Activated gamma-delta T cell (primary cell): Measurements from ENCODE around the gene PCDHA12.
"Not testable (repeated sequence)": the region's sequence is repeated elsewhere in the genome, so short reads cannot be mapped to it uniquely, and the experiment has no call there.

Experiments used
- DNase-seq: peaks from one replicate; lab custom pipeline; 2025; lab: John Stamatoyannopoulos, UW

The PCDHA12 gene

DNA sequence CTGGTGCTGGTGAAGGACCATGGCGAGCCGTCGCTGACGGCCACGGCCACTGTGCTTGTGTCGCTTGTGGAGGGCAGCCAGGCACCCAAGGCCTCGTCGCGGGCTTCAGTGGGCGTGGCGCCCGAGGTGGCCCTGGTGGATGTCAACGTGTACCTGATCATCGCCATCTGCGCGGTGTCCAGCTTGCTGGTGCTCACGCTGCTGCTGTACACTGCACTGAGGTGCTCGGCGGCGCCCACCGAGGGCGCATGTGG lies 17.2 kb upstream of the PCDHA12 start:
- no peak for DNase-seq

DNA sequence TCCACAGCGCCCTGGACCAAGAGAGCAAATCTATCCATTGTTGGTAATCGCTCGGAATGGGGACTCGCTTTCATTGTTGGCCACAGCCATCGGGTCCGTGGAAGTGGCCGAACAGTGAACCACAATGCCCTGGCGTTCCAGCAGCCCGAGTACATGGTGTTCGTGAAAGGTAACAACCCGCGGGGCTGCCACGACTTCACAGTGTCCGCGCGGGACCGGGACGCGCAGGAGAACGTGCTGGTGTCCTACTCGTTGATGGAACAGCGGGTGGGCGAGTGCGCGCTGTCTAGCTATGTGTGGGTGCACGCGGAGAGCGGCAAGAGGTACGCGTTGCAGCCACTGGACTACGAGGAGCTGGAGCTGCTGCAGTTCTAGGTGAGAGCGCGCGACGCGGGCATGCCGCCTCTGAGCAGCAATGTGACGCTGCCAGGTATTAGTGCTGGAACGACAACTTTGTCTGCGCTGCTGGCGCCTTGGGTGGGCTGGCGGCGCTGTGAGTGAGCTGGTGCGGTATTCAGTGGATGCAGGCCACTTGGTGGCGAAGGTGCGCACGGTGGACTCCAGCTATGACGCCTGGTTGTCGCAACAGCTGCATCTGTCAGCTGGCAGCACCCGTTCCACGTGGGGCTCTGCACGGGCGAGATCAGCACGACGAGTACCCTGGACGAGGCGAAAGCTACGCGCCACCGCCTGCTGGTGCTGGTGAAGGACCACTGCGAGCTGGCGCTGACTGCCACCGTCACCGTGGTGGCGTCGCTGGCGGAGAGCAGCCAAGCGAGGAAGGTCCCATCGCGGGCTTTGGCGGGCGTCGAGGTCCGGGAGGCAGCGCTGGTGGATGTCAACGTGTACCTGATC lies 12.4 kb upstream of the PCDHA12 start:
- no peak for DNase-seq

DNA sequence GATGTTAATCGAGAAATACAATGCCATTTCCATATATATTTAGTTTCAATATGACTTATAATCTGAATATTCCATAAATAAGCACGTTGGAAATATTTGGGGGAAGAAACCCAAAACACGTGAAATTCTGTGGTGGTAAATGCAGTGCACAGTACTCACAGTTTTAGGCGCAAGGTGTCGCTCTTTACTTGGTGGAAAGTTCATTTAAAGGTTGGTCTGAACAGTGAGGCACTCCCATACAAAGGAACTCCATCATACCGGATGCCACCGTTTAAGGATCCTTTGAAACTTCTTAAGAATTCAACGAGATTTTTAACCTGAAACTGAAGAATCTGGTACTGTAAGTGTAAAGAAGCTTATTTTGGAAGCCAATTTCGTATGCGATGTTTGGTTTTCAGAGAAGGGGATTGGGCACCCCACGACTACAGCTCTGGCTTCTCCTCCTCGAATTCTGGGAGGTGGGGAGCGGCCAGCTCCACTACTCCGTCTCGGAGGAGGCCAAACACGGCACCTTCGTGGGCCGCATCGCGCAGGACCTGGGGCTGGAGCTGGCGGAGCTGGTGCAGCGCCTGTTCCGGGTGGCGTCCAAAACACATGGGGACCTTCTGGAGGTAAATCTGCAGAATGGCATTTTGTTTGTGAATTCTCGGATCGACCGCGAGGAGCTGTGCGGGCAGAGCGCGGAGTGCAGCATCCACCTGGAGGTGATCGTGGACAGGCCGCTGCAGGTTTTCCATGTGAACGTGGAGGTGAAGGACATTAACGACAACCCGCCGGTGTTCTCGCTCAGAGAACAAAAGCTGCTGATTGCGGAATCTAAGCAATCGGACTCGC lies 6.2 kb upstream of the PCDHA12 start, which contains the start of gene PCDHA11:
Gene PCDHA11, plus strand, starts transcription at position 237 of the 834 bp plus-strand sequence. Its CDS starts 147 bp downstream, at position 384.
- no peak for DNase-seq

DNA sequence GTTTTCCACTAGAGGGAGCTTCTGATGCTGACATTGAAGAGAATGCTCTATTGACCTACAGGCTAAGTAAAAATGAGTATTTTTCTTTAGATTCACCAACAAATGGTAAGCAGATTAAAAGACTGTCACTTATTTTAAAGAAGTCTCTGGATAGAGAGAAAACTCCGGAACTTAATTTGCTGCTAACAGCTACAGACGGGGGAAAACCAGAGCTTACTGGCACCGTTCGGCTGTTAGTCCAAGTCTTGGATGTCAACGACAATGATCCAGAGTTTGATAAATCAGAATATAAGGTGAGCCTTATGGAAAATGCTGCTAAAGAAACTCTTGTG lies 5.6 kb upstream of the PCDHA12 start:
- DNase-seq: no peak

DNA sequence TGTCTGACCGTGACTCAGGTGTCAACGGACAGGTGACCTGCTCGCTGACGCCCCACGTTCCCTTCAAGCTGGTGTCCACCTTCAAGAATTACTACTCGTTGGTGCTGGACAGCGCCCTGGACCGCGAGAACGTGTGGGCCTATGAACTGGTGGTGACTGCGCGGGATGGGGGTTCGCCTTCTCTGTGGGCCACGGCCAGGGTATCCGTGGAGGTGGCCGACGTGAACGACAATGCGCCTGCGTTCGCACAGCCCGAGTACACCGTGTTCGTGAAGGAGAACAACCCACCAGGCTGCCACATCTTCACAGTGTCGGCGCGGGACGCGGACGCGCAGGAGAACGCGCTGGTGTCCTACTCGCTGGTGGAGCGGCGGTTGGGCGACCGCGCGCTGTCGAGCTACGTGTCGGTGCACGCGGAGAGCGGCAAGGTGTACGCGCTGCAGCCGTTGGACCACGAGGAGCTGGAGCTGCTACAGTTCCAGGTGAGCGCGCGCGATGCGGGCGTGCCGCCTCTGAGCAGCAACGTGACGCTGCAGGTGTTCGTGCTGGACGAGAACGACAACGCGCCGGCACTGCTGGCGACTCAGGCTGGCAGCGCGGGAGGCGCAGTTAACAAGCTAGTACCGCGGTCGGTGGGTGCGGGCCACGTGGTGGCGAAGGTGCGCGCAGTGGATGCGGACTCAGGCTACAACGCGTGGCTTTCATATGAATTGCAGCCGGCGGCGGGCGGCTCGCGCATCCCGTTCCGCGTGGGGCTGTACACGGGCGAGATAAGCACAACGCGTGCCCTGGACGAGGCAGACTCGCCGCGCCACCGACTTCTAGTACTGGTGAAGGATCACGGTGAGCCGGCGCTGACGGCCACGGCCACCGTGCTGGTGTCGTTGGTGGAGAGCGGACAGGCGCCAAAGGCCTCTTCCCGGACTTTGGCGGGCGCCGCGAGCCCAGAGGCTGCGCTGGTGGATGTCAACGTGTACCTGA lies 4.6 kb upstream of the PCDHA12 start:
- no peak for DNase-seq

DNA sequence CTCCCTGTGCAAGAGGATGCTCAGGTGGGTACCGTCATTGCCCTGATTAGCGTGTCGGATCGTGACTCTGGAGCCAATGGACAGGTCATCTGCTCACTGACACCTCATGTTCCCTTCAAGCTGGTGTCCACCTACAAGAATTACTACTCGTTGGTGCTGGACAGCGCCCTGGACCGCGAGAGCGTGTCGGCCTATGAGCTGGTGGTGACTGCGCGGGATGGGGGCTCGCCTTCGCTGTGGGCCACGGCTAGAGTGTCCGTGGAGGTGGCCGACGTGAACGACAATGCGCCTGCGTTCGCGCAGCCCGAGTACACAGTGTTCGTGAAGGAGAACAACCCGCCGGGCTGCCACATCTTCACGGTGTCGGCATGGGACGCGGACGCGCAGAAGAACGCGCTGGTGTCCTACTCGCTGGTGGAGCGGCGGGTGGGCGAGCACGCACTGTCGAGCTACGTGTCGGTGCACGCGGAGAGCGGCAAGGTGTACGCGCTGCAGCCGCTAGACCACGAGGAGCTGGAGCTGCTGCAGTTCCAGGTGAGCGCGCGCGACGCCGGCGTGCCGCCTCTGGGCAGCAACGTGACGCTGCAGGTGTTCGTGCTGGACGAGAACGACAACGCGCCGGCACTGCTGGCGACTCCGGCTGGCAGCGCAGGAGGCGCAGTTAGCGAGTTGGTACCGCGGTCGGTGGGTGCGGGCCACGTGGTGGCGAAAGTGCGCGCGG lies 1.6 kb downstream of the PCDHA12 start:
- not testable (repeated sequence) for DNase-seq

DNA sequence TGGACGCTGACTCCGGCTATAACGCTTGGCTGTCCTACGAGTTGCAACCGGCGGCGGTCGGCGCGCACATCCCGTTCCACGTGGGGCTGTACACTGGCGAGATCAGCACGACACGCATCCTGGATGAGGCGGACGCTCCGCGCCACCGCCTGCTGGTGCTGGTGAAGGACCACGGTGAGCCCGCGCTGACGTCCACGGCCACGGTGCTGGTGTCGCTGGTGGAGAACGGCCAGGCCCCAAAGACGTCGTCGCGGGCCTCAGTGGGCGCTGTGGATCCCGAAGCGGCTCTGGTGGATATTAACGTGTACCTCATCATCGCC lies 2.1 kb downstream of the PCDHA12 start:
- no peak for DNase-seq

DNA sequence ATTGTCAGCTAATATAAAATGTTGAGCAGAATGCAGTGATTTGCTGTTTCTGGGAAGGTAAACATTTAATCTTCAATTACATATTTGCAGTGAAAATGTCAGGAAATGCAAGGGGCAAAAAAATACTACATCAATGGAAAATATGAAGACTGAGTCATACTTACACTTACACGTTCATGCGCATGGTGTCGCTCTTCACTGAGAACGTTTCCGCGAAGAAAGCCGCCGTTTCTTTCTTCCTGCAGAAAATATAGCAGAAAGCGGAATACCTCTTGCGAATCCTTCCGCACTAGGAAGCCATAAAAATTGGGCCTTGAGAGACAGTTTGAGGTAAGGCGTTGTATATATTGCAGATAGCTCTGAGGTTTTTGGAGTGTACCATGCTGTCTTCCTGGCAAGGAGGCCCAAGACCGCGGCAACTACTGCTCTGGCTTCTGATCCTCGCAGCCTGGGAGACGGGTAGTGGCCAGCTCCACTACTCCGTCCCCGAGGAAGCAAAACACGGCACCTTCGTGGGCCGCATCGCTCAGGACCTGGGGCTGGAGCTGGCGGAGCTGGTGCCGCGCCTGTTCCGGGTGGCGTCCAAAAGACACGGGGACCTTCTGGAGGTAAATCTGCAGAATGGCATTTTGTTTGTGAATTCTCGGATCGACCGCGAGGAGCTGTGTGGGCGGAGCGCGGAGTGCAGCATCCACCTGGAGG lies 6.9 kb downstream of the PCDHA12 start, which contains the start of gene PCDHA13:
Gene PCDHA13, plus strand, starts transcription at position 236 of the 702 bp plus-strand sequence. Its CDS starts 145 bp downstream, at position 381.
- no peak for DNase-seq

DNA sequence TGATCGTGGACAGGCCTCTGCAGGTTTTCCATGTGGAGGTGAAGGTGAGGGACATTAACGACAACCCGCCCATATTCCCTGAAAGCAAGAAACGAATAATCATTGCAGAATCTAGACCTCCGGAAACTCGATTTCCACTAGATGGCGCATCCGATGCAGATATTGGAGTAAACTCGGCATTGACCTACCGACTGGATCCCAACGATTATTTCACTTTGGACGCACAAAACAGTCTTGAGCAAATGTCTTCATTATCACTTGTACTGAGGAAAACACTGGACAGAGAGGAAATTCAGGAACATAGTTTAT lies 7.4 kb downstream of the PCDHA12 start:
- no peak for DNase-seq

DNA sequence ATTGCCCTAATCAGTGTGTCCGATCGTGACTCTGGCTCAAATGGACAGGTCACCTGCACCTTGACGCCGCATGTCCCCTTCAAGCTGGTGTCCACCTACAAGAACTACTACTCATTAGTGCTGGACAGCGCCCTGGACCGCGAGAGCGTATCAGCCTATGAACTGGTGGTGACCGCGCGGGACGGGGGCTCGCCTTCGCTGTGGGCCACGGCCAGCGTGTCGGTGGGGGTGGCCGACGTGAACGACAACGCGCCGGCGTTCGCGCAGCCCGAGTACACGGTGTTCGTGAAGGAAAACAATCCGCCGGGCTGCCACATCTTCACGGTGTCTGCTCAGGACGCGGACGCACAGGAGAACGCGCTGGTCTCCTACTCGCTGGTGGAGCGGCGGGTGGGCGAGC lies 8.3 kb downstream of the PCDHA12 start:
- no peak for DNase-seq

DNA sequence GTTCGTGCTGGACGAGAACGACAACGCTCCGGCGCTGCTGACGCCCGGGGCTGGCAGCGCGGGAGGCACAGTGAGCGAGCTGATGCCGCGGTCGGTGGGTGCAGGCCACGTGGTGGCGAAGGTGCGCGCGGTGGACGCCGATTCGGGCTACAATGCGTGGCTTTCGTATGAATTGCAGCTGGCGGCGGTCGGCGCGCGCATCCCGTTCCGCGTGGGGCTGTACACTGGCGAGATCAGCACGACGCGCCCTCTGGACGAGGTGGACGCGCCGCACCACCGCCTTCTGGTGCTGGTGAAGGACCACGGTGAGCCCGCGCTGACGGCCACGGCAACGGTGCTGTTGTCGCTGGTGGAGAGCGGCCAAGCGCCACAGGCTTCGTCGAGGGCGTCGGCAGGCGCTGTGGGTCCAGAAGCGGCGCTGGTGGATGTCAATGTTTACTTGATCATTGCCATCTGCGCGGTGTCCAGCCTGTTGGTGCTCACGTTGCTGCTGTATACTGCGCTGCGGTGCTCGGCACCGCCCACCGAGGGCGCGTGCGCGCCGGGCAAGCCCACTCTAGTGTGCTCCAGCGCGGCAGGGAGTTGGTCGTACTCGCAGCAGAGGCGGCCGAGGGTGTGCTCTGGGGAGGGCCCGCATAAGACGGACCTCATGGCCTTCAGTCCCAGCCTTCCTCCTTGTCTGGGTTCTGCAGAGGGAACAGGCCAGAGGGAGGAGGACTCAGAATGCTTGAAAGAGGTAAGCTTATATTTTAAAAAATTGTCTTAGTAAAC lies 9.0 kb downstream of the PCDHA12 start:
- no peak for DNase-seq

DNA sequence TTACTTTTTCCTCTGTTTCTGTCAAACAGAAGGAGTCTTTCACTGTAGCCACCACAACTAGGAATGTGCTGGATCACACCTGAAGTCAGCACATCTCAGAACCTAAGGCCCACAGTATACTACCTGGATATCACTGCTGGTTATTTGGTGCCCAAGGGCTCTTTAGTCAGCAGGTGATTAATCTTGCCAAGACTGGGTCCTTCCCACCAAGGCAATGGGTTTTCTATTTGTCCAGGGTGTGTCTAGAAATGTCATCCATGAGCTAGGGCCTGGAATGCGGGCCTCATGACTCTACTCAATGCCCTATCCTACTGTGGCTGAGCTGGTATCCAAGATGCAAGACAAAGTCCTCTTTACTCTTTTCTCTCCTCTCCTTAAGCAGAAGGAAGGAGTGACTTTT lies 41.2 kb downstream of the PCDHA12 start:
- no peak for DNase-seq

DNA sequence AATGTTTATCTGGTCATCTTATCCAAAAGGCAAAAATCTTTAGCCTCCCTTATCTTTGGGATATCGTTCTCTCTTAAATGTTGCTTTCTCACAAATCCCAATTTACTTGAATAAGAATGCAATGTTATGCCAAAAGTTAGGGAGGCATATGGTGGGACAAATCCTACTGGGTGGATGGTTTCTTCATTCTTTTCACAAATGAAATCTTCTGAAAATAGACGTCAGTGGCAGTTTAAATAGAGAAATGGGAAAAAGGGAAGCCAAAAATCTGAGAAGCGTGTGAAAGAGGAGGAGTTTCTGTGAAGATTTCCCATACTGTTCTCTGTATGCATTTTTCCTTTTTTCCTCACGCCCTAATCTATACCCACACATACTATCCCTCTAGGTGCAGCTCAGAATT lies 48.5 kb downstream of the PCDHA12 start:
- no peak for DNase-seq

DNA sequence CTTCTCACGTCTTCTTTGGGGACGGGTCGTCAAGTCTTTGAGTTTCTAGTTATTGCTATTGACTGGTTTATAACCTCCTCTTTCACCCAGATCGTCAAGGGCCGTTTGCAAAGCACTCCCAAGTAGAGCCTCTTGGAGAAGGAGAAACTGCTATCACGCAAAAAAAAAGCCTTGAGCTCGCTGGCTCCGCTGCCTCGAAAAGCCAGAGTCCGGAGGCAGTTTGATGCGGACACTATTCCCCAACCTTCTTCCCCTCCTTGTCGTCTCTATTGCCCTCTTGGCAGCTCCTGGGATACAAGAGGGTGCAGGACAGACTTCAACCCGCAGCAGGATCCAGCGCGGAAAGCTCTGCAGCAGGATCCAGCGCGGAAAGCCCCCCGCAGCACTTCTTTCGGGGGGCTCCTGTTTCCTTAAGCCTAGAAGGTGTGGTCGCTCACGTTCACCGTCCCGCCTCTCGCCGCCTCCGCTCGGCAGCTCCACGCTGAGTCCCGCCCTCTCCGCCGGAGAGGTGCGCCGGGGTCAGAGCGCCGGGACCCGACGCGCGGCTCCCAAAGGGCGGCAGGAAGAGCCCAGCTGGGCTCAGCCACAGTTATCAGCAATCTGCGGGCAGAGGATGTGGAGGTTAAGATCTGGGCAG lies 50.8 kb downstream of the PCDHA12 start, which contains the start of gene PCDHAC1:
Gene PCDHAC1, plus strand, starts transcription at position 494 of the 637 bp plus-strand sequence. CDS start 594 bp downstream, outside the sequence.
- no peak for DNase-seq

DNA sequence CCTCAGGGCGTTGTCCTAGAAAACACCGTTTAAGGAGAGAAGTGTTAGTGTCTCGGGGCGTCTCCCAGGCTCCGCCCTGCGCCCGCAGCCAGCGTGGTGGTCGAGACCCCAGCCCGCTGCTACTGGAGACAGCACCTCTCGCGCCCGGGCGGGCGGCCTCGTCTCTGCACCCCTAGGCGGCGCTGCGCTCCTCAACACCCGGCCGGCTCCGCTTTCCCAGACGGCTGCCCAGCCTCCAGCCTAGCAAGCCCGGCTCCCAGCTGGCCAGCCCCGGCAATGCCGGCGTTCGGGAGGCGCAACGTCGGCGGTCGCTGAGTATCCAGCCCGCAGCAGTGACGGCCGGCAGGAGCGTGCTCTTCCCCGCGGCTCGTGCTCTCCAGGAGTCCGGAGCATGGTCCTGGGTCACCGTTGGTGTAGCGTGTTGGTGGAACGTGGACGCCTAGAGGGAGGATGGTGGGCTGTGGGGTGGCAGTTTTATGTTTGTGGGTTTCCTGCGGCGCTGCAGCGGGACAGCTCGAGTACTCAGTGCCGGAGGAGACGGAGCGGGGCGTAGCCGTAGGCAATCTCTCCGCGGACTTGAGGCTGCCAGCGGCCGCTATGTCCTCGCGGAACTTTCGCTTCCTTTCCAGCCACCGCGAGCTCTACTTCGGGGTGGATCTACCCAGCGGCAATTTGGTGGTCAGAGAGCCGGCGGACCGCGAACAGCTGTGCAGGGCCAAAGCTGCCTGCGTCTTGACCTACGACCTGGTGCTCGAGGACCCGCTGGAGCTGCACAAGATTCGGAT lies 51.5 kb downstream of the PCDHA12 start:
- DNase-seq: peak; percentile 9

DNA sequence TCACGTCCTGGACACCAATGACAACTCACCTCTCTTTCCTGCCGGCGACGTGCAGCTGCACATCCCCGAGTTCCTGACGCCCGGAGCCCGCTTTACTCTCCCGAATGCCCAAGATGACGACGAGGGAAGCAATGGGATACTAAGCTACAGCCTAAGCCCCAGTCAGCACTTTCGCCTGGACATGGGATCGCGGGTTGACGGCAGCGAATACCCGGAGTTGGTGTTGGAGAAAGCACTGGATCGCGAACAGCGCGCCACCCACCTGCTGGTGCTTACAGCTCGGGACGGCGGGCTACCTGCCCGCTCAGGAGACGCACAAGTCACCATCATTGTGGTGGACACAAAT lies 52.1 kb downstream of the PCDHA12 start:
- no peak for DNase-seq
